Esophagus muscularis mucosa (tissue), 4 donors: ENCODE results near the gene MTAP. TPM values are rescaled to one million over a fixed set of nuclear protein-coding genes. Genes with fewer than 3 reads are reported as not detected.

Experiments
- DNase-seq: peaks from one replicate; pipeline ENCODE4 v3.0.0-alpha.2; 2017; ENCODE audit errors: extremely low spot score
- H3K27ac ChIP-seq, 4 donors: fragments of 200-600 bp; sonication (generic); replicated peaks in 1 of 4; 1 replicate in 3 of 4; 2 replicates in 1 of 4; pipeline ENCODE4 v1.5.1; 2016 to 2019; ENCODE audit warnings: mild to moderate bottlenecking in 1 of 4
- H3K27me3 ChIP-seq, 4 donors: fragments of 200-600 bp; sonication (generic); one replicate each; pipeline versions ENCODE4 v1.5.1 to v1.6.0; 2016 to 2019
- H3K36me3 ChIP-seq, 4 donors: fragments of 200-600 bp; sonication (generic); one replicate each; pipeline ENCODE4 v1.5.1; 2016 to 2019
- H3K4me1 ChIP-seq, 4 donors: fragments of 200-600 bp; sonication (generic); one replicate each; pipeline ENCODE4 v1.5.1; 2016 to 2019
- H3K4me3 ChIP-seq, 4 donors: fragments of 200-600 bp; sonication (generic); 1 replicate in 2 of 4; 2 replicates in 2 of 4; pipeline ENCODE4 v1.5.1; 2016 to 2019; ENCODE audit warnings: mild to moderate bottlenecking in 4 of 4, moderate library complexity in 1 of 4
- H3K9me3 ChIP-seq, 4 donors: fragments of 200-600 bp; sonication (generic); 1 replicate in 3 of 4; 2 replicates in 1 of 4; pipeline ENCODE4 v1.5.1; 2016 to 2019
- CTCF ChIP-seq, 3 experiments: fragments of 200-600 bp in 2 of 3; fragments of 450-650 bp in 1 of 3; sonication (generic) in 2 of 3; IDR thresholded peaks; one replicate each; pipeline ENCODE4 v1.5.1; 2017 to 2019; ENCODE audit warnings: antibody characterized with exemption in 3 of 3, mild to moderate bottlenecking in 2 of 3, moderate library complexity in 1 of 3
- EP300 ChIP-seq: sonication (generic); formaldehyde crosslinking; IDR thresholded peaks from one replicate; pipeline ENCODE4 v1.6.1; 2017; ENCODE audit warnings: antibody characterized with exemption
- POLR2A ChIP-seq: fragments of 450-650 bp; IDR thresholded peaks from one replicate; pipeline ENCODE4 v1.6.1; 2017; ENCODE audit warnings: antibody characterized with exemption, moderate library complexity, mild to moderate bottlenecking, low read depth
- POLR2AphosphoS5 ChIP-seq, 2 donors: sonication (generic); formaldehyde crosslinking; IDR thresholded peaks; one replicate each; pipeline ENCODE4 v1.6.1; 2017; ENCODE audit warnings: antibody characterized with exemption in 2 of 2
- WGBS: methylation state at CpG from one replicate; pipeline ENCODE4 v1.1.5; 2018; 5-methylcytosine and 5-hydroxymethylcytosine counted together
- intact Hi-C: fragments of 100-400 bp; cut with DNase I; formaldehyde crosslinking; loops from one replicate; pipeline ENCODE4 v1.15.1; 2023
- total RNA-seq, 4 donors: library from RNA; depleted of rRNA; stranded (reverse); fragments of >200 nt; gene quantifications; one replicate each; pipeline versions ENCODE4 v1.1.0 to v1.2.1, GENCODE V29; 2016

The MTAP gene
- total RNA-seq, 4 donors from 2014 or later = 18.1 to 26.0 (median 22.1) TPM

GRCh38 chr9:21817176-21817575 lies 14.7 kb downstream of the MTAP start:
- WGBS = 90% methylated on average over 2 of the region's 3 CpGs
- no peaks in the 10 kb centered on the region for H3K9me3 ChIP-seq
- H3K27me3 ChIP-seq = no peaks in the 10 kb centered on the region
- H3K4me1 ChIP-seq = peaks cover 17 to 29% (median 22%) of the 10 kb centered on the region in 4 donors
- no peak for TF ChIP-seq EP300
- TF ChIP-seq POLR2A = no peak
- TF ChIP-seq POLR2AphosphoS5 (IDR thresholded peaks at IDR 0.05) = no peak
- TF ChIP-seq CTCF (IDR thresholded peaks at IDR 0.05) = no peak
- no peak for DNase-seq
- H3K4me3 ChIP-seq = no peak overlapping the region
- intact Hi-C loops = loop anchor here (10.0 kb wide), 1 partner anchor 218 kb away; no protein-coding TSS in a partner anchor
- H3K36me3 ChIP-seq = peaks cover 7 to 56% (median 39%) of the 10 kb centered on the region in 4 donors
- no peak overlapping the region for H3K27ac ChIP-seq

- H3K27me3 ChIP-seq = no peaks in the 10 kb centered on the region
- H3K4me3 ChIP-seq = no peak overlapping the region
- H3K9me3 ChIP-seq = peaks cover 0 to 4% (median 0%) of the 10 kb centered on the region in 4 donors
- no peaks in the 10 kb centered on the region for H3K4me1 ChIP-seq
- H3K36me3 ChIP-seq = peaks cover 27 to 76% (median 36%) of the 10 kb centered on the region in 4 donors
- no peak overlapping the region for H3K27ac ChIP-seq
- TF ChIP-seq EP300 = no peak
- TF ChIP-seq POLR2A = no peak
- no peak for DNase-seq
- 95% methylated on average over 2 of the region's 2 CpGs for WGBS
- intact Hi-C loops = no loop called here
These were observed 23.2 kb downstream of the MTAP start for GRCh38 chr9:21825637-21826036.

- Histone ChIP-seq H3K4me1 (peaks cover 4 to 15% (median 10%) of the 10 kb centered on the region in 4 donors), H3K27ac (no peak overlapping the region), H3K9me3 (peaks cover 0 to 4% (median 0%) of the 10 kb centered on the region in 4 donors), H3K27me3 (no peaks in the 10 kb centered on the region), H3K4me3 (no peak overlapping the region), H3K36me3 (peaks cover 26 to 86% (median 44%) of the 10 kb centered on the region in 4 donors)
- TF ChIP-seq EP300 (no peak), POLR2A (no peak), POLR2AphosphoS5 (IDR thresholded peaks at IDR 0.05) (no peak), CTCF (IDR thresholded peaks at IDR 0.05) (no peak)
- no peak for DNase-seq
- intact Hi-C loops = no loop called here
- WGBS = 74% methylated on average over 3 of the region's 3 CpGs
These were observed 26.5 kb downstream of the MTAP start for GRCh38 chr9:21828853-21829410.

GRCh38 chr9:21830589-21830988 lies 28.2 kb downstream of the MTAP start:
- TF ChIP-seq CTCF (IDR thresholded peaks at IDR 0.05) (no peak), POLR2A (no peak), EP300 (no peak), POLR2AphosphoS5 (IDR thresholded peaks at IDR 0.05) (no peak)
- intact Hi-C loops = no loop called here
- H3K4me1 ChIP-seq = peaks cover 4 to 15% (median 10%) of the 10 kb centered on the region in 4 donors
- no peak overlapping the region for H3K27ac ChIP-seq
- 92% methylated on average over 3 of the region's 3 CpGs for WGBS
- H3K27me3 ChIP-seq = no peaks in the 10 kb centered on the region
- peaks cover 13 to 80% (median 36%) of the 10 kb centered on the region in 4 donors for H3K36me3 ChIP-seq
- H3K4me3 ChIP-seq = no peak overlapping the region
- DNase-seq = no peak
- no peaks in the 10 kb centered on the region for H3K9me3 ChIP-seq

GRCh38 chr9:21831841-21832509 lies 29.5 kb downstream of the MTAP start:
- 34% methylated on average over 8 of the region's 8 CpGs for WGBS
- no peak for DNase-seq
- no peak for TF ChIP-seq POLR2A
- TF ChIP-seq CTCF (IDR thresholded peaks at IDR 0.05) = no peak
- no peak for TF ChIP-seq POLR2AphosphoS5 (IDR thresholded peaks at IDR 0.05)
- TF ChIP-seq EP300 = no peak
- Histone ChIP-seq H3K9me3 (no peaks in the 10 kb centered on the region), H3K4me3 (no peak overlapping the region), H3K27ac (no peak overlapping the region), H3K4me1 (peaks cover 4 to 15% (median 10%) of the 10 kb centered on the region in 4 donors), H3K36me3 (peaks cover 13 to 68% (median 34%) of the 10 kb centered on the region in 4 donors), H3K27me3 (no peaks in the 10 kb centered on the region)
- intact Hi-C loops = no loop called here
